Measurements from ENCODE around the gene KBTBD8.
A peak's percentile ranks its signal among the peaks of the same experiment; 100 is the strongest.

Gene KBTBD8

DNA sequence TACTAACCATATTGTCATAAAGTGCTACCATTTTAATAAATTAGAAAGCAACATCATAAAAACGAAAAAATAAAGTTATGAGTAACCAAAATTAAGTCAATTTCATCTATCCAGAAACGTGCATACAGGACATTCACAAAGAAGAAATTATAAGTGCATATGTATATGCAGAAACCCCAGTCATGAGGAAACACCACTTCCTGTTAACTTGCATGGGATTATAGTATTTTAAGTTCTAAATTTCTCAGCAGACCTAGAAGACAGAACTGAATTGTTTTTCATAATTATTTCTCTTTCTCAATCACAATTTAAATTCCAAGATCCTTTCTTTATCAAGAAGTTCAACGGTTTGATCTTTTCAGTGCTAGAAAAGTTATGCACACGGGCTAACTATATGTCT, 1.4 kb upstream of the KBTBD8 start:
- H3K4me1 ChIP-seq (ENCODE audit: control insufficient read depth, insufficient read depth, low read length, poor library complexity, severe bottlenecking), result no peaks in the 10 kb centered on the region
- DNase-seq, result no peak
- H3K27me3 ChIP-seq (replicated peaks; ENCODE audit: control insufficient read depth, insufficient read depth, low read length, poor library complexity, severe bottlenecking), result no peaks in the 10 kb centered on the region
- H3K4me3 ChIP-seq (ENCODE audit: insufficient read depth, low read depth, low read length, poor library complexity, severe bottlenecking), result no peak overlapping the region
- H3K9me3 ChIP-seq (ENCODE audit: control insufficient read depth, low read length), result no peaks in the 10 kb centered on the region
- no peak overlapping the region for H3K27ac ChIP-seq (ENCODE audit: insufficient read depth, low read length, poor library complexity, severe bottlenecking)
- no peaks in the 10 kb centered on the region for H3K36me3 ChIP-seq (ENCODE audit: control insufficient read depth, insufficient read depth, low read length)

- no peaks in the 10 kb centered on the region for H3K4me1 ChIP-seq (ENCODE audit: control insufficient read depth, insufficient read depth, low read length, poor library complexity, severe bottlenecking)
- H3K27ac ChIP-seq (ENCODE audit: insufficient read depth, low read length, poor library complexity, severe bottlenecking), result no peak overlapping the region
- no peaks in the 10 kb centered on the region for H3K36me3 ChIP-seq (ENCODE audit: control insufficient read depth, insufficient read depth, low read length)
- no peaks in the 10 kb centered on the region for H3K27me3 ChIP-seq (replicated peaks; ENCODE audit: control insufficient read depth, insufficient read depth, low read length, poor library complexity, severe bottlenecking)
- H3K9me3 ChIP-seq (ENCODE audit: control insufficient read depth, low read length), result no peaks in the 10 kb centered on the region
- peak in 1 of 3 donors; percentile 3 for DNase-seq
- H3K4me3 ChIP-seq (ENCODE audit: insufficient read depth, low read depth, low read length, poor library complexity, severe bottlenecking), result peak overlapping the region; percentile 33
Measured at GRCh38 chr3:66997560-66998112, 471 bp upstream of the KBTBD8 start.

- Histone ChIP-seq H3K27me3 (replicated peaks; ENCODE audit: control insufficient read depth, insufficient read depth, low read length, poor library complexity, severe bottlenecking) (no peaks in the 10 kb centered on the region), H3K27ac (ENCODE audit: insufficient read depth, low read length, poor library complexity, severe bottlenecking) (peak overlapping the region; percentile 68)
Measured at GRCh38 chr3:66998904-66999235, 763 bp downstream of the KBTBD8 start.

GRCh38 chr3:67000009-67000408, 1.9 kb downstream of the KBTBD8 start:
- no peaks in the 10 kb centered on the region for H3K4me1 ChIP-seq (ENCODE audit: control insufficient read depth, insufficient read depth, low read length, poor library complexity, severe bottlenecking)
- H3K27ac ChIP-seq (ENCODE audit: insufficient read depth, low read length, poor library complexity, severe bottlenecking), result no peak overlapping the region
- no peaks in the 10 kb centered on the region for H3K9me3 ChIP-seq (ENCODE audit: control insufficient read depth, low read length)
- peaks cover 10% of the 10 kb centered on the region for H3K36me3 ChIP-seq (ENCODE audit: control insufficient read depth, insufficient read depth, low read length)
- no peak overlapping the region for H3K4me3 ChIP-seq (ENCODE audit: insufficient read depth, low read depth, low read length, poor library complexity, severe bottlenecking)
- H3K27me3 ChIP-seq (replicated peaks; ENCODE audit: control insufficient read depth, insufficient read depth, low read length, poor library complexity, severe bottlenecking), result no peaks in the 10 kb centered on the region
- DNase-seq, result no peak

More at GRCh38 chr3:66998904-66999235, 763 bp downstream of the KBTBD8 start:
- peak overlapping the region; percentile 86 for H3K4me3 ChIP-seq (ENCODE audit: insufficient read depth, low read depth, low read length, poor library complexity, severe bottlenecking)
- H3K9me3 ChIP-seq (ENCODE audit: control insufficient read depth, low read length), result no peaks in the 10 kb centered on the region
- peaks cover 6% of the 10 kb centered on the region for H3K36me3 ChIP-seq (ENCODE audit: control insufficient read depth, insufficient read depth, low read length)
- no peaks in the 10 kb centered on the region for H3K4me1 ChIP-seq (ENCODE audit: control insufficient read depth, insufficient read depth, low read length, poor library complexity, severe bottlenecking)
- DNase-seq, result no peak

GRCh38 chr3:67001086-67001861, 3.2 kb downstream of the KBTBD8 start:
- Histone ChIP-seq H3K36me3 (ENCODE audit: control insufficient read depth, insufficient read depth, low read length) (peaks cover 10% of the 10 kb centered on the region), H3K27me3 (replicated peaks; ENCODE audit: control insufficient read depth, insufficient read depth, low read length, poor library complexity, severe bottlenecking) (no peaks in the 10 kb centered on the region), H3K4me3 (ENCODE audit: insufficient read depth, low read depth, low read length, poor library complexity, severe bottlenecking) (no peak overlapping the region), H3K9me3 (ENCODE audit: control insufficient read depth, low read length) (no peaks in the 10 kb centered on the region), H3K4me1 (ENCODE audit: control insufficient read depth, insufficient read depth, low read length, poor library complexity, severe bottlenecking) (no peaks in the 10 kb centered on the region), H3K27ac (ENCODE audit: insufficient read depth, low read length, poor library complexity, severe bottlenecking) (no peak overlapping the region)
- no peak for DNase-seq

DNA sequence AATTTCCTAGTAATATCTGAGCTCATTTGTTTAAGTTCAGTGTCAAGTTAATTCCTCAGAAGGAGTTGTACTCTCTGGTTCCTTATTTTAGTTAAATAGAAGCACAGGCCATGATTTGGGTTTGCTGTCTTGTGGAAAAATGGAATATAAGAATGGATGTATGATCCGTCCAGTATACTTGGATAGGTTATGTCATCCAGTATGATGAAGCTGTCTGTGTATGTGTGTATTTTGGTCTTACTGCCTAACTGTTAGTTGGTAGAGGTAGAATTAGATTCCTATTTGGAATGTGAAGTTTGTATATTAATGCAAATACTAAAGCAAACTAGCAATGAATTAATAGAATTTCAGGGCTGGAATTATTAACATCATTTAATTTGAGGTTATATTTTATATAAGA, 7.9 kb downstream of the KBTBD8 start:
- Histone ChIP-seq H3K27ac (ENCODE audit: insufficient read depth, low read length, poor library complexity, severe bottlenecking) (no peak overlapping the region), H3K4me1 (ENCODE audit: control insufficient read depth, insufficient read depth, low read length, poor library complexity, severe bottlenecking) (no peaks in the 10 kb centered on the region), H3K36me3 (ENCODE audit: control insufficient read depth, insufficient read depth, low read length) (peaks cover 20% of the 10 kb centered on the region), H3K27me3 (replicated peaks; ENCODE audit: control insufficient read depth, insufficient read depth, low read length, poor library complexity, severe bottlenecking) (no peaks in the 10 kb centered on the region), H3K4me3 (ENCODE audit: insufficient read depth, low read depth, low read length, poor library complexity, severe bottlenecking) (no peak overlapping the region), H3K9me3 (ENCODE audit: control insufficient read depth, low read length) (no peaks in the 10 kb centered on the region)
- no peak for DNase-seq

DNA sequence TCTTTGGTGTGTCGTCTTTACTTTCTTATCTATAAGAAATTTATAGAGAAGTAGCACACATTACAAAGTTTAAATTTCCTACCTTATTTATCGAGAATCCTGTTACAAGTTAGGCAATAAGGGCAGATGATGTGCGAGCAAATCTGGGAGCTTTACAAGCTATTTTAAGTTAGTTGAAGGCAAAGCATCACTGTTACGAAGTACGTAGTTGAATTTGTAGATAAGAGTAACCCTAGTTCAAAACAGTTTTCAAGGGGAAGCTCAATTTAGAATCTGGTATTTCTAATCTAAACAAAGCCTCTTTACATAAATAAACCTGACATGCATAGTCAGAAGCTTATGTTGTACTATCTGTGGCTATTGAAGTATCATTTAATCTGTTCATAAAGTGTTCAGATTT, 8.4 kb downstream of the KBTBD8 start:
- Histone ChIP-seq H3K9me3 (ENCODE audit: control insufficient read depth, low read length) (no peaks in the 10 kb centered on the region), H3K36me3 (ENCODE audit: control insufficient read depth, insufficient read depth, low read length) (peaks cover 20% of the 10 kb centered on the region), H3K27ac (ENCODE audit: insufficient read depth, low read length, poor library complexity, severe bottlenecking) (no peak overlapping the region), H3K27me3 (replicated peaks; ENCODE audit: control insufficient read depth, insufficient read depth, low read length, poor library complexity, severe bottlenecking) (no peaks in the 10 kb centered on the region), H3K4me1 (ENCODE audit: control insufficient read depth, insufficient read depth, low read length, poor library complexity, severe bottlenecking) (no peaks in the 10 kb centered on the region), H3K4me3 (ENCODE audit: insufficient read depth, low read depth, low read length, poor library complexity, severe bottlenecking) (no peak overlapping the region)
- DNase-seq, result no peak

DNA sequence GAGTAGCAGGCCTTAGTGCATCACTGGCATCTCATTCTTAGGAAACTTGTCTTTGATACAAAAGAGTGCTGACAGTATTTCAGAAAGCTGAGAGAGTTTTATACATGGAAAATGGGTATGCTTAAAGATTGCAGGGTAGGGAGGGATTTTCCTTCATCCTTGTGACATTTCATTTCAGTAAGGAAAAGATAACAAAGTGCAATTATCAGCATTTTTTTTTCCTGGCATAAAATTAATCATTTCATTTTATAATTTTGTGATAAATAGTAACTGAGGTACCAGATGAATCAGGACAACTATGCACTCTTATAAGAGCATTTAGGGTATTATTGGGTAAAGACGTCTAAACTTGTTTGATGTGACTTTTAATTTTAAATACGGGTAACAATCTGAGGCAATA, 10.3 kb downstream of the KBTBD8 start:
- no peak for DNase-seq
- peaks cover 19% of the 10 kb centered on the region for H3K36me3 ChIP-seq (ENCODE audit: control insufficient read depth, insufficient read depth, low read length)
- no peak overlapping the region for H3K4me3 ChIP-seq (ENCODE audit: insufficient read depth, low read depth, low read length, poor library complexity, severe bottlenecking)
- no peaks in the 10 kb centered on the region for H3K27me3 ChIP-seq (replicated peaks; ENCODE audit: control insufficient read depth, insufficient read depth, low read length, poor library complexity, severe bottlenecking)
- H3K4me1 ChIP-seq (ENCODE audit: control insufficient read depth, insufficient read depth, low read length, poor library complexity, severe bottlenecking), result no peaks in the 10 kb centered on the region
- H3K9me3 ChIP-seq (ENCODE audit: control insufficient read depth, low read length), result no peaks in the 10 kb centered on the region
- no peak overlapping the region for H3K27ac ChIP-seq (ENCODE audit: insufficient read depth, low read length, poor library complexity, severe bottlenecking)

- no peak overlapping the region for H3K4me3 ChIP-seq (ENCODE audit: insufficient read depth, low read depth, low read length, poor library complexity, severe bottlenecking)
- H3K4me1 ChIP-seq (ENCODE audit: control insufficient read depth, insufficient read depth, low read length, poor library complexity, severe bottlenecking), result no peaks in the 10 kb centered on the region
- peaks cover 10% of the 10 kb centered on the region for H3K36me3 ChIP-seq (ENCODE audit: control insufficient read depth, insufficient read depth, low read length)
- DNase-seq, result no peak
- H3K27ac ChIP-seq (ENCODE audit: insufficient read depth, low read length, poor library complexity, severe bottlenecking), result no peak overlapping the region
- no peaks in the 10 kb centered on the region for H3K27me3 ChIP-seq (replicated peaks; ENCODE audit: control insufficient read depth, insufficient read depth, low read length, poor library complexity, severe bottlenecking)
- no peaks in the 10 kb centered on the region for H3K9me3 ChIP-seq (ENCODE audit: control insufficient read depth, low read length)
Measured at GRCh38 chr3:67009716-67010115, 11.6 kb downstream of the KBTBD8 start.

DNA sequence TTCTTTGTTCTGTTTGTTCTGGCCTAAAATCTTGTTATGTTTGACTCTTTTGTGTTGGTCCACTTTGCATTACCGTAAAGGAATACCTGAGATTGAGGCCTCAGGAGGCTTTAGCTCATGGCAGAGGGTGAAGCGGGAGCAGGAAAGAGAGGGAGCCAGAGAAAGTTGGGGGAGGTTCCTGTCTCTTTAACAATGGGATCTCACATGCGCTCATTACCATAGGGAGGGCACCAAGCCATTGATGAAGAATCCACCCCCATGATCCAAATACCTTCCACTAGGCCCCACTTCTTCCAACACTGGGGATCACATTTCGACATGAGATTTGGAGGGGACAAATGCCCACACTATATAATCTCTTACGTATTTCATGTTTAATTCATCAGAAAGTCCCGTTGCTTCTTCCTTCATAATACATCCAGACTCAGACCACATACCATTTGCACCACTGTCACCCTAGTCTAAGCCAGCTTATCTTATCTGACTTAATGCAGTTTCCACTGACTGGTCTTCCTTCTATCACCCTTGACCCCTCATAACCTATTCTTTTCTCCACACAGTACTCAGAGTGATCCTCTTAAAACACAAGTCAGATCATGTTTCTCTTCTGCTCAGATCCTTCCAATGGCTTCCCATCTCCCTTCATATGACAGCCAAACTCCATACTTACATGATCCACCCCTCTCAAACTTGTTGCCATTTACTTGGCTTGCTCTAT, 13.5 kb downstream of the KBTBD8 start:
- no peak for DNase-seq
- no peak overlapping the region for H3K4me3 ChIP-seq (ENCODE audit: insufficient read depth, low read depth, low read length, poor library complexity, severe bottlenecking)
- no peaks in the 10 kb centered on the region for H3K9me3 ChIP-seq (ENCODE audit: control insufficient read depth, low read length)
- H3K4me1 ChIP-seq (ENCODE audit: control insufficient read depth, insufficient read depth, low read length, poor library complexity, severe bottlenecking), result no peaks in the 10 kb centered on the region
- no peak overlapping the region for H3K27ac ChIP-seq (ENCODE audit: insufficient read depth, low read length, poor library complexity, severe bottlenecking)
- H3K36me3 ChIP-seq (ENCODE audit: control insufficient read depth, insufficient read depth, low read length), result peaks cover 10% of the 10 kb centered on the region
- H3K27me3 ChIP-seq (replicated peaks; ENCODE audit: control insufficient read depth, insufficient read depth, low read length, poor library complexity, severe bottlenecking), result no peaks in the 10 kb centered on the region
